T-helper 1 cell (primary cell): ENCODE measurements around the gene RNF181.
A peak's percentile ranks its signal among the peaks of the same experiment; 100 is the strongest.
"Not testable (repeated sequence)": the region's sequence is repeated elsewhere in the genome, so short reads cannot be mapped to it uniquely, and the experiment has no call there.

Experiments used
- DNase-seq, 5 donors: peaks; one replicate each; pipeline ENCODE4 v3.0.0-alpha.2; 2012 to 2020
- total RNA-seq, 4 donors: gene quantifications; one replicate each; lab custom pipeline; 2026; lab: John Stamatoyannopoulos, UW

Gene RNF181
- total RNA-seq: 14.0 to 24.9 (median 18.6) reads per million in 4 donors

DNA sequence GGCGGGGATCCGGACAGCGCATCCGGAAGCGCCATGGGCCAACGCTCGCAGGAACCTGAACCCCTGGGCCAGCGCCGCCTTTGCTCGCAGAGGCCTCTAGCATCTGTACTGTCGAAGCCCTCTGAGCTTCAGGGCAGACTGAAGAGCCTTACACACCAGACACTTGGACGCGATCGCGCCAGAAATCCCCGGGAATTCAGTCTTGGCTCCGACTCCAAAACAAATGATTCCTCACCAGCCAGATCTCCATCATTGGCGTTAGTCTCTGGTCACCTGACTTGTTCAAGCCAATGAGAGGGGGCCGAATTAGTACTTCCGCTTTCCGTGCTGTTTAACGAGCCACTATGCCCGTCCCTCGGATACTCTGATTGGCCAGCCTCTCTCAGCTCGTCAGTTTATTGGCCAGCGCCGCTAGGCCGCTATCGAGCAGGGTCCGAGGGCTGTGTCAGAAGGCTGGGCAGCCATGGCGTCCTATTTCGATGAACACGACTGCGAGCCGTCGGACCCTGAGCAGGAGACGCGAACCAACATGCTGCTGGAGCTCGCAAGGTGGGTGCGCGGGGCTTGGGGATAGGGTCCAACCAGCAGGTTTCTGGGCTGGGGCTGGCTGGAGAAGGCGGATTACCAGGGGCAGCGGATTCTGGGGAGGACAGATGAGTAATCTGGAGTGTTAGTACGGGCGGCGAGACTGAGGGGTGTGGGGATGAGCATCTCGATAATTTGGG, at the start of gene RNF181:
RNF181 (plus strand) TSS at position 445 of the 725 bp plus-strand sequence; CDS start at position 464, 19 bp downstream.
- DNase-seq: peak; percentile 77 to 94 (median 89)

- no peak for DNase-seq
These were observed 49.7 kb upstream of the RNF181 start for GRCh38 chr2:85545780-85546240.

DNA sequence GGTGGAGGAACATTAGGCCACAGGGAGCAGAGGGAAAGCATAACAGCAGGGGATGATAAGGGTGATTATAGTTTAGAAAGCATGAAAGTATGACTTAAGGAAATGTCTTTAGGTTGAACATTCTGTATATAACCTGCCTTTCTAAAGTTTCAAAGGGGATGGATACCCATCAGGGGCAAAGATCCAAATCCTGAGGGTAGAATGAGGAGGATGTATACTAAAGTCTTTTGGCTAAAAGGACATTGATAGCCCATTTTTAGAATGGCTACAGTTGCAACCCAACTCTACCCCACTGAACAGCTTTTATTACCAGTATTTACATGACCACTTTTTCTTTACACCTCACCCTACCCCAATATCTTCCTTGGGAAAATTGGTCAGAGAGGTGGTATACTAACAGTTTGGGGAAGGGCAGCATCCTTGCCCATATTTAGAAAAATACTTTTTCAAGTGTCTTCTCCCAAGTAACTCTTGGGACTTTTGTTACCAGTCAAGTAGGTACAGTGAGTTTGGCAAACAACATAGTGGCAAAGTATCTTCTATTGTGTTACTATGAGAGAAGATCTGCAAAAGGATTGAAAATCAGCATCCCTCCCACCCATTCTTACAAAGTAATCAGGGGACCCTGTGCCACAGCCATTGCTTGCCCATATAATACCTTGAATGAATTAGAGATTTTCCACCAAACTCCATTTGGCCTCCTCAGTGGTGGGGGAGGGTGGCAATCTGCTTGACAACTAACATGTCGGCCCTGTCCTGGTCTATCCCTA, 48.3 kb upstream of the RNF181 start:
- DNase-seq: no peak

DNA sequence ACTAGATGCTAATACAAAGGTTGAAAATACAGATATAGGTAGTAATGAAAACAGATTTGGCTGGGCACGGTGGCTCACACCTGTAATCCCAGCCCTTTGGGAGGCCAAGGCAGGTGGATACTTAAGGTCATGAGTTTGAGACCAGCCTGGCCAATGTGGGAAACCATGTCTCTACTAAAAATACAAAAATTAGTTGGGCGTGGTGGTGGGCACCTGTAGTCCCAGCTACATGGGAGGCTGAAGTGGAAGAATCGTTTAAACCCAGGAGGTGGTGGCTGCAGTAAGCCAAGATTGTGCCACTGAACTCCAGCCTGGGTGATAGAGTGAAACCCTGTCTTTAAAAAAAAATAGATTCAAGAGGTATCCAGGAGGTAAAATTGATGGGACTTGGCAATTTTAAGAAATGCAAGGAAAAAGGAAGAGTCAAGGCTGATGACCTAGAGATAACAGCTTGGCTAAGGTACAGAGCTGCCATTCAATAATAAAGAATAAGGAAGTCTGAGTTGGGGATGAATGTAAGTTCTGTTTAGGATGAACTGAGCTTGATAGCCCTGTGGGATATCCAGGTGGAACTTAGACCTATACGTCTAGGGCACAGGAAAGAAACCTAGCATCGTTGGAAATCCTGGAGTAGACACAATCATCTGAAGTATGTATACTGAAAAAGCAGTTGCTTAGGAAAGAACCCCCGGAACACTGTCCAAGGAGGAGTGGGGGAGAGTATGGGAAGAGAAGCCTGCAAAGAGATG, 47.5 kb upstream of the RNF181 start:
- no peak for DNase-seq

DNA sequence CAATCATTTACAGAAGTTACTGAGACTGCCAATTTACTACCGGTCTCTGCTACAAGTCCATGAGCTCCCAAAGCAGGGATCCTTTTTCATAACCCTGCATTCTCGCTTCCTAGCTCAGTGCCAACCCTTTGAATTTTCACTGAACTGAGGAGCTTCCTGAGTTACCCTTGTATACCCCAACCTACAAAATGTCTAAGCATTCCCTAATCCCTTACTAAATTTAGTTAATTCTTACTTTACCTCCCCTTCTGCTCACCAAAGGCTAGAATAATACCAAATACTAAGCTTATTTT, 47.0 kb upstream of the RNF181 start:
- no peak for DNase-seq

DNA sequence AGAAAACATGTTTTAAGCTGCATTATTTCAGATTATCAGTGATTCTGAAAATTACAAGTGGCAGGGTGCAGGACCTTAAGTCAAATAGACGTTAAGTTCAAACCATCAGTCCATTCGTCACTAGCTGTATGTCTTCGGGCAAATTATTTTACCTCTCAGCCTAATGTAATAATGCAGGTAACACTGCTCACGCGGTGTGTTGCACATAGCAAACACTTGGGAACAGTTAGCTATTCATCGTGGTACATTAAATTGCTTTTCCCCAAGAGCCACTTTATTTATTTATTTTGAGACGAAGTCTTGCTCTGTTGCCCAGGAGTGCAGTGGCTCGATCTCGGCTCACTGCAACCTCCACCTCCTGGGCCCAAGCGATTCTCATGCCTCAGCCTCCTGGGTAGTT, 46.5 kb upstream of the RNF181 start:
- DNase-seq: no peak

DNA sequence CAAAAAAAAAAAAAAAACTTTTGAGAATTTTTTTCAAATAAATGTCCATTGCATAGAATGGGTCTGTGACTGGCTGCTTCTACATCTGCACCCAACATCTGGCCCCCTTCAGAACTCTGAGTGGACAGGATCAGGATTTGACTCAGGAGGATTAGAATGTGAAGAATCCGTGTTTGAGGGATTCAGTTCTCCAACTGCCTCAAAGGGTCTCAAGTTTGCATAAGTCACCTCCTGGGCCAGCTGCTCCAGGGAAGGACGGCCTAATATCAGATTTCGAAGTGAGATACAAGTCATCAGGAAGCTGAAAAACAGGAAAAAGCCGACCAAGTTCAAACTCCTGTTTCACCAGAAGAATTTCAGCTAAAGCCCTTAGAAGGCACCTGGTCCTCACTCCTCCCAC, 45.7 kb upstream of the RNF181 start:
- no peak for DNase-seq

DNA sequence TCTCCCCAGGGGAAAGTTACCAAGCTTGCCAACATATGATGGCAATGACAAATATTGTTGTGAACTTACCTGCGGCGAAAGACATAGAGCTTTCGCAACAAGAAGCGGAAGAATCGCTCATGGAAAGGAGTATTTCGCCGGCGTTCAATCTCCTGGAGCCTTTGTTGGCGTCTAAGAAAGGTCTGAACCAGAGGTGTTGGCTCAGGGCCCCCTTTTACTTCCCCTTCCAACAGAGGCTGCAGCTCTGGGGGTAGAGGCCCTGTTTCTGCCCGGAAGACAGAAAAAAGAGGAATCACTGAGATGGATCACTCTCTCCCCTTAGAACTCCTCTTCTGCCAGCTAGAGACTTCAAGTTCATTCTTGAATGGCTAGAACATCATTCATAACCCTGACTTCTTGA, 45.1 kb upstream of the RNF181 start:
- no peak for DNase-seq

DNA sequence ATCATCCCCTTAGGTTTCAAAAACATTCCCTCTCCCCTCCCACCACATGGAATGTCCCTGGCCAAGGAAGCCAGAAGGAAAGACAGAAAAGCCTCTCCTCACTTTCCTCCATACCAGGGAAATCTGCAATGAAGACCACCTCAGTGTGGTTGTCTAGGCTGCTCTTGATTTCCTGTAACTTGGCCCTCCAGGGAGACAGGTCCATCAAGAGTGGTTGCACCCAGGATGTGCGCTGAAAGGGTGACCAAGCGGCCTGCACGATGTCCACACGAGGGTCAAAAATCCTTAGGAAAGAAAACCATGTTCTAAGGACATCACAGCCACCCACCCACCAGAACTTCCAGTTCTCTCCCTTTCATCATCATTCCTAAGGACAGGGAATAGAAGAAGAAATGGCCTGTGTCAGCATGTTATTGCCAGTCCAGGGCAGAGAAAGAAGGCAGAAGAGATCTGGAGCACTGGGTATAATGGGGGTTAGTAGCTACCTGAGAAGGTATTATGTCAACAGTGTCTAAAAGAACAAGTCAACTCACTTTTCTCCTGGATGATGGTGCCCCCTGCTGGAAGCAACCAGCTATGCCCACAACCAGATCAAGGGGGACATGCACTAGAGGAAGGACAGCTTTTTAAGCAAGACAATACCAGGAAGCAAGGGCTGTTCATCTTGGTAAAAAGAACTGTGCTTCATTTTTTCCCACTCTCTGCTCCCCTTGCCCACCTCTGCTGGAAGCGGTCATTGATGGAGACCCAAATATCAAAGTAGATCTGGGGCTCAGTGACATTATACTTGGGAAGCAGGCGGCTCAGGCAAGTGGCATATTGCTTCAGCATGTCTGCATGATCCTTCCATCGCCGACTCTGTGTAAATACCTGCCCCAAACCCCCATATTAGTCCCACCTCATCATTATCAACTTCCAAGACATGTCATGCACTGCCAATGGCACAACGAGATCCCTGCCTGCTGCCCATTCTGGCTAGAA, 43.6 kb upstream of the RNF181 start:
- DNase-seq: peak; percentile 67 to 89 (median 82)

GRCh38 chr2:85553184-85553583, 42.4 kb upstream of the RNF181 start:
- no peak for DNase-seq

DNA sequence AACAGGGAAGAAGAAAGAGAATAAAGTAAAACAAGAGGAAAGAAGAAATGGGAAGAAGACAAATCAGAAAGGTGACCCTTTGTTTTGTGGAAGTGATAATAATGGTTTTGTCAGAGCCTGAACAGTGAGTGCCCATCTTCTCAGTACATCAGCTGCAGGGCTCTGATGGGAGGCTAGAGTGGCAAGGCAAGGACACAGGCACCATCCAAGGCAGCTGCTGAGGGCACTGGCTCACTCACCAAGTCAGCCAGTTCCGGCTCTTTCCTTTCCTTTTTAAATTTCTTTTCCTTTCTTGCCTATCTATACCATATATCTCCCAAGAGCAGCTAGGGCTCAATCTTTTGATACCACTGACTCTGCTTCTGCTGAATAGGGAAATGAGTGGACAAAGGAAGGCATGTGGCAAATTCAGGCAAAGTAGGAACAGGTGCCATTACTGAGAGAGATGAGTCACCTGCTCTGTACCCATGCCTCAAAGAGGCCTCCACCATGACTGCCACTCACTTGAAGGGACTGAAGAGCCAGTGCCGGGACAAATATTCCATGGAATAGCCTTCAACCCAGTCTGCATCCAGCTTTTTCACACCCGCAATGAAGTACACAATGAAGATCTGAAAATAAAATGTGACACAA, 40.4 kb upstream of the RNF181 start:
- DNase-seq: no peak

GRCh38 chr2:85557130-85557529, 38.4 kb upstream of the RNF181 start:
- DNase-seq: no peak

- DNase-seq: no peak
These were observed 37.4 kb upstream of the RNF181 start for GRCh38 chr2:85558160-85558559.

DNA sequence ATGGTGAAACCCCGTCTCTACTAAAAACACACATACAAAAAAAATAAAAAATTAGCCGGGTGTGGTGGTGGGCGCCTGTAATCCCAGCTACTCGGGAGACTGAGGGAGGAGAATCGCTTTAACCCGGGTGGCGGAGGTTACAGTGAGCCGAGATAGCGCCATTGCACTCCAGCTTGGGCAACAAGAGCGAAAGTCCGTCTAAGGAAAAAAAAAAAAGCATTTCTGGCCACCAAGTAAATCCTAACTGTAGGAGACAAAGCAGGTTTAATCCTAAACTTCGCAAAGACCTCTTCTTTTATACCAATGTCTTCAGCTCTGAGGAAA, 35.2 kb upstream of the RNF181 start:
- DNase-seq: not testable (repeated sequence)

DNA sequence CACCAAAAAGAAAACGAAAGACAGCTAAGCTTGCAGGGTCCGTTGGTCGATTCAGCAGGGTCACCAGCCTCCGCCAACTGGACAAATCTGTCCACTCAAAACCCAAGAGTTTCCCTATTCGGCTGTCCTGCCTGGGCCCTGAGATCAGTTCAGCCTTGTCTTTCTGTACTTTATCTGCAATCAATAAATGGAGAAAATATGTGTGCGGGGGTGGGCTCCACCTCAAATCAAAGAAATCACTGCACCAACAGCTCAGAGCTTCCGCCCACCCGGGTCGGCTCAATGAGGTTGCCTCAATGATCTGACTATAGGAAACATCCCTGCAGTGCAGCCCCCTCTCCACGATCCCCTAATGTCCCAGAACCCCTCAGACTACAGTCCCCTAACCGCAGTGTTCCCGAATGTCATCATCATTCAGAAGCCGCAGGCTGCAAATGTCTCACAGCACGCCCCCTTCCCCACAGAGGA, 34.7 kb upstream of the RNF181 start:
- DNase-seq: no peak

DNA sequence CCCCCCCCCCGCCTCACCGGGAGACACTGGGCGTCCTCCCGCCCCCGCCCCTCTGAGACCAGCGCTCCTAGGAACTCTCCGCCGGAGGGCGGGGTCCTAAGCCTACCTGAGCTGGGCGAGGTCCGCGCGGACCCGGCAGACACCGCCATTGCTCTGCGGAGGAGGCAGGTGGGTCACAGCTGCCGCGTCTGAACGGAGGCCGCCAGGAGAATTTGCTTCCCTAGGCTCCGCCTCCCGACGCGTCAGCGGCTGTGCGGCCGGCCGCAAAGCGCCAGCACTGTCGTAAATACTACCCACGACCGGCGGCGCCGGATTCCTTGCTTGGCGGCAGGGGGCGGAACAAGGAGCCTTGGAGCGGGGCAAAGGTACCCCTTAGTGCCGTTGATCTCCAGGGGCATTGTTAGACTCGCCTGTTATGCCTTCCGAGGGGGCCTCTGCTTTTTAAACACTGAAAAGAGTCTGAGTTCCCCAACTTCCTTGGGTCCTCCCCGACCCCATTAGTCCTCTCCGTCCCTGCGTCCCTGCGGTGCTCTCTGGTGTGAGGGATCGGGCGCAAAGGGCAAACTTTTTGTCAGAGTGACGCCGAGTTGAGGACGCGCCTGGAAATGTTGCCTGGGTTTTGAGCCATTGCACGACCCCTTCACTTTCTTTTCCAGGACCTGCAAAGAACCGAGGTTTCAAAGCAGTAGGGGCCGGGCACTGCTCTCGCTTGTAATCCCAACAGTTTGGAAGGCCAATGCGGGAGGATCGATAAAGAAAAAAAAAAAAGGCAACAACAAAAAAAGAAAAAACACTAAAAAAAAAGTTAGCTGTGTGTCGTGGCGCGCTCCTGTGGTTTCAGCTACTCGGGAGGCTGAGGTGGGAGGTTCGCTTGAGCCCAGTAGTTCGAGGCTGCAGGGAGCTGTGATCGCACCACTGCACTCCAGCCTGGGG, 34.0 kb upstream of the RNF181 start, which contains the start of gene GGCX:
GGCX (minus strand) TSS at position 214 of the 933 bp plus-strand sequence; CDS start at position 149, 65 bp downstream.
- DNase-seq: peak; percentile 85 to 95 (median 91)

DNA sequence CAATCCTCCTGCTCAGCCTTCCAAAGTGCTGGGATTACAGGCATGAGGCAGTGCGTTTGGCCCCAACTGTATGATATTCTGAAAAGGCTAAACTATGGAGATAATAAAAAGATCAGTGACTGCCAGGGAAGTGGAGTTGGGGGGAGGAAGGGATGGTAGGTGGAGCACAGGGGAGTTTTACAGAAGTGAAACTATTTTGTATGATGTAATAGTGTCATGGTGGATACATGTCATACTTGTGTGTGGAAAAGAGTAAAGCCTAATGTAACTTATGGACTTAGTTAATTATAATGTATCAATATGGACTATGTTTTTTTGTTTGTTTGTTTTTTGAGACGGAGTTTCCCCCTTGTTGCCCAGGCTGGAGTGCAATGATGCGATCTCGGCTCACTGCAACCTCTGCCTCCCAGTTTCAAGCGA, 31.4 kb upstream of the RNF181 start:
- DNase-seq: no peak

- no peak for DNase-seq
These were observed 29.3 kb upstream of the RNF181 start for GRCh38 chr2:85566265-85566664.

GRCh38 chr2:85575739-85576138, 19.8 kb upstream of the RNF181 start:
- no peak for DNase-seq

- no peak for DNase-seq
These were observed 18.5 kb upstream of the RNF181 start for GRCh38 chr2:85577063-85577385.
